H1 (cell line): ENCODE results near the gene NRBF2.

Experiments
- EP300 ChIP-seq, 2 experiments: IDR thresholded peaks; 1 replicate in 1 of 2; 2 replicates in 1 of 2; pipeline ENCODE4 v1.6.1; 2011 to 2012; ENCODE audit warnings: low read depth in 2 of 2, low read length in 2 of 2, mild to moderate bottlenecking in 2 of 2, borderline replicate concordance in 1 of 2, inconsistent platforms in 1 of 2, moderate library complexity in 1 of 2
- TF ChIP-seq, protein P1 (sequence below), 3 experiments: IDR thresholded peaks; 1 replicate in 2 of 3; 2 replicates in 1 of 3; pipeline versions ENCODE4 v1.5.1 to v1.6.1; 2011; ENCODE audit warnings: low read length in 3 of 3, mild to moderate bottlenecking in 3 of 3, inconsistent platforms in 2 of 3, low read depth in 1 of 3, moderate library complexity in 1 of 3; ENCODE audit not compliant: insufficient read depth in 1 of 3; ENCODE audit errors: control extremely low read depth in 1 of 3

DNA sequence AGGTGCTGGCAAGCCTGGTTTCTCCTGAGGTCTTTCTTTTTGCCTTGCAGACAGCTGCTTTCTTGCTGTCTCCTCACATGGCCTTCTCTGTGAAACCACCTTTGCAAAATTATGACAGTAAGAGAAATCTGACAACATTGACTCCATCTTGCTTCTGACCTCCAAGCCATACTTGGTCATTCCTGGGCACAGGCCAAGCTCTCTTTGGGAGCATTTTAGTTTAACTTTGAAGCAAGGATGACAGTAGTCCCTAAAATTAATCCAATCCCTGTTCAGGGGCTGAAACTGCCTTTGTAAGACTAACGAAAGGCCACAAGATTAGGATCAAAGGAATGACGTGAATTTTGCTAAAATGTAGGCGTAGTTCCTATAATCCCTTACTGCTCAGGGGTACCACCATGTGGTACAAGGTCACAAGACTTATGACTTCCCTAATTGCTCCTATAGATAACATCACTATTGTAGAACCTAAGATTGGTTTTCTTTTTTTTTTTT lies 25.1 kb upstream of the NRBF2 start:
- TF ChIP-seq, protein P1, sequence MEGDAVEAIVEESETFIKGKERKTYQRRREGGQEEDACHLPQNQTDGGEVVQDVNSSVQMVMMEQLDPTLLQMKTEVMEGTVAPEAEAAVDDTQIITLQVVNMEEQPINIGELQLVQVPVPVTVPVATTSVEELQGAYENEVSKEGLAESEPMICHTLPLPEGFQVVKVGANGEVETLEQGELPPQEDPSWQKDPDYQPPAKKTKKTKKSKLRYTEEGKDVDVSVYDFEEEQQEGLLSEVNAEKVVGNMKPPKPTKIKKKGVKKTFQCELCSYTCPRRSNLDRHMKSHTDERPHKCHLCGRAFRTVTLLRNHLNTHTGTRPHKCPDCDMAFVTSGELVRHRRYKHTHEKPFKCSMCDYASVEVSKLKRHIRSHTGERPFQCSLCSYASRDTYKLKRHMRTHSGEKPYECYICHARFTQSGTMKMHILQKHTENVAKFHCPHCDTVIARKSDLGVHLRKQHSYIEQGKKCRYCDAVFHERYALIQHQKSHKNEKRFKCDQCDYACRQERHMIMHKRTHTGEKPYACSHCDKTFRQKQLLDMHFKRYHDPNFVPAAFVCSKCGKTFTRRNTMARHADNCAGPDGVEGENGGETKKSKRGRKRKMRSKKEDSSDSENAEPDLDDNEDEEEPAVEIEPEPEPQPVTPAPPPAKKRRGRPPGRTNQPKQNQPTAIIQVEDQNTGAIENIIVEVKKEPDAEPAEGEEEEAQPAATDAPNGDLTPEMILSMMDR (IDR thresholded peaks at IDR 0.05; ENCODE audit: control extremely low read depth in 1 of 3, insufficient read depth in 1 of 3, low read depth in 1 of 3, low read length in 3 of 3), result no peak
- TF ChIP-seq EP300 (IDR thresholded peaks at IDR 0.05; ENCODE audit: borderline replicate concordance in 1 of 2, low read depth in 2 of 2, low read length in 2 of 2), result no peak
